Erythroblast (primary cell): ENCODE results near the gene RETREG1.

Experiments
- DNase-seq, 2 experiments: peaks; one replicate each; lab custom pipeline; 2025; lab: John Stamatoyannopoulos, UW
- GATA1 ChIP-seq: IDR thresholded peaks from 2 replicates; pipeline ENCODE4 v1.6.1; 2011; ENCODE audit warnings: low read depth, mild to moderate bottlenecking, control low read depth, low read length, moderate library complexity
- POLR2A ChIP-seq: IDR thresholded peaks from 2 replicates; pipeline ENCODE4 v1.6.1; 2011; ENCODE audit warnings: mild to moderate bottlenecking, low read length

Gene RETREG1

GRCh38 chr5:16525651-16526050 lies 91.1 kb downstream of the RETREG1 start:
- no peak for DNase-seq
- no peak for TF ChIP-seq GATA1
- no peak for TF ChIP-seq POLR2A

DNA sequence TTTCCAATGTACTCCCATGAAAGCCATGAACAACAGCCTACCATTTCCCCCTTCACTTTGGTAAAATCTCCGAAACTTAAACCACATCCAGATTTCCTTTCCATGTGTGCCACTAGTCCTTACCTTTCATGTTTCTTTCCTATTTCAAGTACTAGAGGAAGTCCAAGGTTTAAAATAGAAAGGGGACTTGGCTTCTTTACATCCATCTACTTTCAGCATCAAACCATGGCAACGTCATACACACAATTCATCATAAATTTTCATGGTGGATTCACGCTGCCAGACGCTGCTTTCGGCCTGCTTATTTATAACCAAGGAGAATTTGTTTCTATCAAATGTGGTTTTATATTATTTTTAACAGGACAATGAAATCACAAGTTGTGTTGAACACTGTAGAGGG lies 92.5 kb downstream of the RETREG1 start:
- no peak for DNase-seq
- TF ChIP-seq POLR2A: no peak

- no peak for TF ChIP-seq POLR2A
- no peak for TF ChIP-seq GATA1
- DNase-seq: no peak
Observed at GRCh38 chr5:16521521-16522483, 95.0 kb downstream of the RETREG1 start.

DNA sequence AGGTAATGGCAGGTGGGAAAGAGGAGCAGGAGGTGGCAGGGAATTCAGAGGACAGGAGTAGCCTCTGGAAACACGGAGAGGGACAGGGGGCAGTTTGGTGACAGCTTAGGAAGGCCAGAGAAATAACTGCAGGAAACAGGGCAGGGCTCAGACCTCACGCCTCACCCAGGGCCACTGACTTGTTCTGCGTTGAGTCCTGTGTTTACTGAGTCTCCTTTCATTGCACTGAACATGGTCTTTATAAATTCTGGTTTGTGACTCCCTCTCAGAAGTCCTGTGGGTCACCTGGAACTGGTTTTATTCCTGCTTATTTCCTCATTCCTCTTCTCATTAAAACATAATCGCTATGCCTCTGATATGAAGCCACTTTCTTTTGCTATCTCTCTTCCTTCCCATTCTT lies 96.0 kb downstream of the RETREG1 start:
- no peak for DNase-seq
- TF ChIP-seq GATA1: no peak

GRCh38 chr5:16519435-16519834 lies 97.4 kb downstream of the RETREG1 start:
- TF ChIP-seq POLR2A (no peak), GATA1 (no peak)

GRCh38 chr5:16518606-16519005 lies 98.2 kb downstream of the RETREG1 start:
- DNase-seq: no peak
- no peak for TF ChIP-seq GATA1
- no peak for TF ChIP-seq POLR2A

More at GRCh38 chr5:16519435-16519834, 97.4 kb downstream of the RETREG1 start:
- no peak for DNase-seq

- no peak for DNase-seq
Observed at GRCh38 chr5:16515532-16515931, 101.3 kb downstream of the RETREG1 start.

GRCh38 chr5:16510098-16510497 lies 106.7 kb downstream of the RETREG1 start:
- DNase-seq: no peak
- TF ChIP-seq POLR2A: no peak
- no peak for TF ChIP-seq GATA1

More at GRCh38 chr5:16515532-16515931, 101.3 kb downstream of the RETREG1 start:
- TF ChIP-seq GATA1 (no peak), POLR2A (no peak)

DNA sequence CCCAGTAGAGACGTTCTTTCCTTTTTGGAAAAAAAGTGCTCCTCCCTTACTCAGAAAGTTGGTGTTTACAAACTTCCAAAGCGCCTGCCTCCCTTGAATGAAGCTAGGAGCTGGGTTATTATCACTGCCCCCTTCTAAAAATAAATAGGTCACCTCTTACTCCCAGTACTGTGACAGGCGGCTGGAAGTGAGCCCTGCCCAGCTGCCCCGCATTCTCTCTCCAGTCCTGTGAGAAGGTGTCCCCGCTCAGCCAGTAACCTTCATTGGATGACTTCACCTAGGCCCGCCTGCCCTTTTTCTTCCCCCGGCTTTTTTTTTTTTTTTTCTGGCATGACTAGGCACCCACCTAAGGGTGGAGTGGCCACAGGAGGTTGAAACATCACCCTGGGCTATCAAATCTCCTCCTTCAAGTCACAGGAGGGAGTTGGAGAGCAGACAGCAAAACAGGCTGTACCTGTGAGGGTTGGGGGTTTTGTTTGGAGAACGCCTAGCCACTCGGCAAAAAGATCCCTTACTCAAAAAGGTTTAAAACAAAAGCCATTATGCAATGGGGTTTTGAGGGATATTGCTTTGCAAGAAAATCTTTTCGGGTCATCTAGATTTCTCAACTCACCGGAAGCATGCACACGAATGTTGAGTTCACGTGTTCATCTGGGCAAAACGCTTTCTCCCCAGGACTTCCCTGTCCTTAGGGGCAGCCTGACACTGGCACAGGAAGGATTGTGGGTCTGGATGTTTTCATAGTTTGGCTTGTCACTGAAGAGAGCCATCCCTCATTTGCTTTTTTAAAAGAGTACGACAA lies 107.9 kb downstream of the RETREG1 start:
- no peak for TF ChIP-seq GATA1
- no peak for TF ChIP-seq POLR2A
- DNase-seq: no peak

- TF ChIP-seq POLR2A (no peak), GATA1 (no peak)
- no peak for DNase-seq
Observed at GRCh38 chr5:16507716-16508115, 109.1 kb downstream of the RETREG1 start.

GRCh38 chr5:16505904-16506303 lies 110.9 kb downstream of the RETREG1 start:
- no peak for DNase-seq
- TF ChIP-seq POLR2A (no peak), GATA1 (no peak)

DNA sequence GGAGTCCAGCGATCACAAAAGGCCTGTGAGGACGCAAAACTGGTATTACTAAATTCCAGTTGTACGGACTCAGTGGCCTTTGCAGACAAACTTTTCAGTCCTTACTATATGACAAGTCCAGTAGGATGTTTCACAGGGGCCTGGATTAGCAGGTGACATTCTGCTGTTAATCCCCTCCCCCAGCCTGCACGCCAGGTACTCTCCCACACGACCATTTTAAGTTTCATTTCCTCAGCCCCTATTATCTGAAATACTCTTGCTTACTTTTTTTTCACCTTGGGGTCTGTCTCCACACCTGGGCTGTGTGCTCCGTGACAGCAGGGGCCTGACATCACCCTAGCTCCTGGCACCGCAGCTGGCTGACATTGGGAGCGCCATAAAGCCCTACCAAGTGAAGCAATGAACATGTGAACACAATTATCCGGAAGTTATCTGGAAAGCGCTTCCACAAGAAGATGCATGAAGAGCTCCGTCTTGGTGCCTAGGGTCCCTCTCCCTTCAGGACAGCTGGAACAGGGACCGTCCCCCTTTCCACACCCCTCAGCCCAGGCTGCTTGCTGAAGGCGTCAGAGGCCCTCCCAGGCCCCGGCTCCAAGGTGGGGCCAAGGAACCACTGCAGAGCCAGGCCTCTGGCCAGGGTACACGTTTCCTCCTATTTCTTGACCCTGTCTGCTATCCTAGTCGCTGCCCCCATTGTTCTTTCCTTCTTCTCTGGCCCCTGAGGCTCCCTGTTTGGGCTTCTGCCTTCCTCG lies 111.5 kb downstream of the RETREG1 start:
- no peak for DNase-seq
- TF ChIP-seq POLR2A: no peak
- no peak for TF ChIP-seq GATA1

GRCh38 chr5:16504571-16504970 lies 112.2 kb downstream of the RETREG1 start:
- TF ChIP-seq GATA1: no peak
- no peak for TF ChIP-seq POLR2A
- DNase-seq: no peak

DNA sequence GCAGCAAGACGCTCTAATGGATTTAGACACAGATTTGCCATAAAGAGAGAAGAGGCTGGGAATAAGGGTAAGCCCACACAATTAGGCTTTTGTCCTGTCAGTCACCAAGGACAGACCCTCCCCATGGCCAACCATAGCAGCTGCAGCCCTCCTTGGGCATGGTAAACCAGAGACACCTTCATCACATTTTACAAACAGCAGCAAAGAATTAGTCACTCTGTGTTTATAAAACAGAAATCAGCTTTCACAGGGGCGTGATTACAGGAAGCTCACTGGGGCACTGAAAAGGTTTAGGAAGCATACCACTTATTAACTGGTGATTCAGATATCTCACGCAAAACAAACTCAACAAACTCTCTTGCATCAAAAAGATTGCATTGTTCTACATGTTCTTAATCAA lies 113.9 kb downstream of the RETREG1 start:
- no peak for DNase-seq
- no peak for TF ChIP-seq POLR2A
- TF ChIP-seq GATA1: no peak
